Mesodermal cell (in vitro differentiated cells): ENCODE data around the gene NR5A2.

Experiments
- H3K27ac ChIP-seq: 2 replicates; pipeline ENCODE4 v1.7.0; 2013; ENCODE audit warnings: mild to moderate bottlenecking, low read depth, low read length, moderate library complexity; ENCODE audit not compliant: severe bottlenecking
- H3K36me3 ChIP-seq: 2 replicates; pipeline ENCODE4 v1.7.1; 2013; ENCODE audit warnings: mild to moderate bottlenecking, low read length, moderate library complexity; ENCODE audit not compliant: control insufficient read depth, insufficient read depth
- H3K4me1 ChIP-seq: one replicate; pipeline ENCODE4 v1.7.1; 2013; ENCODE audit warnings: mild to moderate bottlenecking, low read length; ENCODE audit not compliant: insufficient read depth, control insufficient read depth, poor library complexity, severe bottlenecking
- H3K4me3 ChIP-seq: 2 replicates; pipeline ENCODE4 v1.7.0; 2013; ENCODE audit warnings: low read length, control low read depth, mild to moderate bottlenecking; ENCODE audit not compliant: insufficient read depth, poor library complexity, severe bottlenecking; ENCODE audit errors: extremely low read depth
- H3K9me3 ChIP-seq: 2 replicates; pipeline ENCODE4 v1.7.1; 2013; ENCODE audit warnings: mild to moderate bottlenecking, low read length, moderate library complexity; ENCODE audit not compliant: control insufficient read depth
- WGBS, 2 experiments: methylation state at CpG; one replicate each; pipeline ENCODE4 v1.1.5; 2013; ENCODE audit warnings: missing lambda C conversion rate in 2 of 2; ENCODE audit not compliant: insufficient coverage in 2 of 2; 5-methylcytosine and 5-hydroxymethylcytosine counted together

NR5A2 gene

GRCh38 chr1:200198236-200198635 is 170.7 kb downstream of the NR5A2 start:
- no peak overlapping the region for H3K27ac ChIP-seq
- no peaks in the 10 kb centered on the region for H3K36me3 ChIP-seq
- 62 to 72% methylated on average over 3 of the region's 3 CpGs for WGBS, 2 experiments
- no peak overlapping the region for H3K4me3 ChIP-seq
- H3K9me3 ChIP-seq, result no peaks in the 10 kb centered on the region
- no peaks in the 10 kb centered on the region for H3K4me1 ChIP-seq

- Histone ChIP-seq H3K9me3 (no peaks in the 10 kb centered on the region), H3K36me3 (no peaks in the 10 kb centered on the region), H3K4me3 (no peak overlapping the region), H3K4me1 (no peaks in the 10 kb centered on the region), H3K27ac (no peak overlapping the region)
- 88 to 89% methylated on average over 2 of the region's 5 CpGs for WGBS, 2 experiments
These were observed 177.9 kb downstream of the NR5A2 start for GRCh38 chr1:200205216-200205995.

- WGBS, 2 experiments, result 91 to 96% methylated on average over 3 of the region's 3 CpGs
- Histone ChIP-seq H3K36me3 (no peaks in the 10 kb centered on the region), H3K4me3 (no peak overlapping the region), H3K4me1 (no peaks in the 10 kb centered on the region), H3K27ac (no peak overlapping the region), H3K9me3 (no peaks in the 10 kb centered on the region)
These were observed 178.8 kb downstream of the NR5A2 start for GRCh38 chr1:200206340-200206739.

GRCh38 chr1:200206761-200207160 is 179.3 kb downstream of the NR5A2 start:
- no CpG with 5 or more reads among the region's 1 CpG for WGBS, 2 experiments
- Histone ChIP-seq H3K4me3 (no peak overlapping the region), H3K36me3 (no peaks in the 10 kb centered on the region), H3K9me3 (no peaks in the 10 kb centered on the region), H3K27ac (no peak overlapping the region), H3K4me1 (no peaks in the 10 kb centered on the region)

- no peaks in the 10 kb centered on the region for H3K4me1 ChIP-seq
- no peak overlapping the region for H3K27ac ChIP-seq
- no peaks in the 10 kb centered on the region for H3K9me3 ChIP-seq
- WGBS, 2 experiments, result 94% methylated on average over 3 of the region's 6 CpGs; no CpG with 5 or more reads in 1 of the 2 experiments
- no peak overlapping the region for H3K4me3 ChIP-seq
- no peaks in the 10 kb centered on the region for H3K36me3 ChIP-seq
These were observed 180.2 kb downstream of the NR5A2 start for GRCh38 chr1:200207711-200208126.

GRCh38 chr1:200211157-200211556 is 183.6 kb downstream of the NR5A2 start:
- Histone ChIP-seq H3K4me3 (no peak overlapping the region), H3K27ac (no peak overlapping the region), H3K36me3 (no peaks in the 10 kb centered on the region), H3K4me1 (no peaks in the 10 kb centered on the region), H3K9me3 (no peaks in the 10 kb centered on the region)
- WGBS, 2 experiments, result 94 to 97% methylated on average over 4 to 5 of the region's 7 CpGs

- Histone ChIP-seq H3K4me3 (no peak overlapping the region), H3K9me3 (no peaks in the 10 kb centered on the region), H3K36me3 (no peaks in the 10 kb centered on the region), H3K27ac (no peak overlapping the region), H3K4me1 (no peaks in the 10 kb centered on the region)
- 96 to 99% methylated on average over 11 to 24 of the region's 24 CpGs for WGBS, 2 experiments
These were observed 185.9 kb downstream of the NR5A2 start for GRCh38 chr1:200213392-200213791.

- no peaks in the 10 kb centered on the region for H3K4me1 ChIP-seq
- no peaks in the 10 kb centered on the region for H3K9me3 ChIP-seq
- no peaks in the 10 kb centered on the region for H3K36me3 ChIP-seq
- no peak overlapping the region for H3K27ac ChIP-seq
- WGBS, 2 experiments, result 96 to 97% methylated on average over 11 to 13 of the region's 15 CpGs
- no peak overlapping the region for H3K4me3 ChIP-seq
These were observed 186.4 kb downstream of the NR5A2 start for GRCh38 chr1:200213921-200214320.

- H3K36me3 ChIP-seq, result no peaks in the 10 kb centered on the region
- 88 to 94% methylated on average over 2 of the region's 2 CpGs for WGBS, 2 experiments
These were observed 187.8 kb downstream of the NR5A2 start for GRCh38 chr1:200215350-200215749.

GRCh38 chr1:200217703-200218102 is 190.2 kb downstream of the NR5A2 start:
- Histone ChIP-seq H3K9me3 (no peaks in the 10 kb centered on the region), H3K27ac (no peak overlapping the region), H3K4me1 (no peaks in the 10 kb centered on the region), H3K4me3 (no peak overlapping the region), H3K36me3 (no peaks in the 10 kb centered on the region)
- WGBS, 2 experiments, result 95% methylated on average over 5 of the region's 5 CpGs

More at GRCh38 chr1:200215350-200215749, 187.8 kb downstream of the NR5A2 start:
- no peaks in the 10 kb centered on the region for H3K4me1 ChIP-seq
- no peak overlapping the region for H3K27ac ChIP-seq
- no peak overlapping the region for H3K4me3 ChIP-seq
- no peaks in the 10 kb centered on the region for H3K9me3 ChIP-seq

- no peaks in the 10 kb centered on the region for H3K9me3 ChIP-seq
- no peak overlapping the region for H3K27ac ChIP-seq
- 89 to 96% methylated on average over 4 of the region's 4 CpGs for WGBS, 2 experiments
- H3K36me3 ChIP-seq, result no peaks in the 10 kb centered on the region
- H3K4me3 ChIP-seq, result no peak overlapping the region
- H3K4me1 ChIP-seq, result peaks cover 4% of the 10 kb centered on the region
These were observed 194.2 kb downstream of the NR5A2 start for GRCh38 chr1:200221614-200222282.
